Measurements from ENCODE around the gene TIE1.
"Not testable (repeated sequence)": the region's sequence is repeated elsewhere in the genome, so short reads cannot be mapped to it uniquely, and the experiment has no call there.

The TIE1 gene

GRCh38 chr1:43366179-43366578 lies 65.4 kb downstream of the TIE1 start:
- no peak for DNase-seq

GRCh38 chr1:43366601-43367025 lies 65.8 kb downstream of the TIE1 start:
- DNase-seq = no peak

- DNase-seq = no peak
These were observed 66.5 kb downstream of the TIE1 start for GRCh38 chr1:43367026-43367903.

GRCh38 chr1:43367904-43368645 lies 67.3 kb downstream of the TIE1 start, which contains the start of gene ELOVL1:
TSS of gene ELOVL1 (minus strand) at chr1:43368011. CDS start at chr1:43365609, 2,402 bp downstream.
- peak; percentile 72 for DNase-seq

GRCh38 chr1:43368646-43369020 lies 67.9 kb downstream of the TIE1 start:
- DNase-seq = no peak

- not testable (repeated sequence) for DNase-seq
These were observed 69.0 kb downstream of the TIE1 start for GRCh38 chr1:43369779-43370178.

- DNase-seq = no peak
These were observed 69.8 kb downstream of the TIE1 start for GRCh38 chr1:43370564-43370963.

- DNase-seq = no peak
These were observed 71.4 kb downstream of the TIE1 start for GRCh38 chr1:43372172-43372571.
